ENCODE measurements around the gene TBCCD1.

DNA sequence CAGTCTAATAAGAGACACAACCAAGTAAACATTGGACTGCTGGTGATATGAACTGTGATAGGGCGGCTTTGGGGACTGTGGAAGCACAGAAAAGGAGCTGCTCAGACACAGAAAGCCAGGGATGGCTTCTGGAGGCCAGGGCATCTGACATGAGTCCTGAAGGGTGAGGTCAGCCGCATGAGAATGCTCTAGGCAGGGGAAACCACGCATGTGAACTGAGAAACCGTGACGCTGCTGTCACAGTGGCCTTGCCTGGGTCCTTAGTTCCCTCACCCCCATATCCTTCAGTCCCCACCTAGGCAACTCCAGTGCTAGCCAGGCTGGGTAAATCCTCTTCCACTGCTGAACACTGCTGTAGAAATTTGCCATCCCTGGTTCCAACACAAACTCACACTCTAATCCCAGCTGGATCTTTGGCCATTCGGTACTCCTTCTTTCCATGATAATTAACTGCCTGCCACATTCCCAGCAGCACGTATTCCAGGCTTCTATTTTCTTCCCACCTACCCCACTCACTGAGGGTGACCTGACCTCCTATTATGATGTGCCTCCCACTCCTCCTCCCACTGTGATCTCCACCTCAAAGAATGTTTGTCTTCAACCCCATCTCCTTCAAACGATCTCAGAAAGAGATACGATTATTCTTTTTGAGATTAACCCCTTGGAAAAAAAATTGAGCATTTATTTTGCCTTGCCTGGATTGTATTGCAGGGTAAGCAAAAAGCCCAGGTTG lies 54.4 kb downstream of the TBCCD1 start:
- TF ChIP-seq, protein P1, sequence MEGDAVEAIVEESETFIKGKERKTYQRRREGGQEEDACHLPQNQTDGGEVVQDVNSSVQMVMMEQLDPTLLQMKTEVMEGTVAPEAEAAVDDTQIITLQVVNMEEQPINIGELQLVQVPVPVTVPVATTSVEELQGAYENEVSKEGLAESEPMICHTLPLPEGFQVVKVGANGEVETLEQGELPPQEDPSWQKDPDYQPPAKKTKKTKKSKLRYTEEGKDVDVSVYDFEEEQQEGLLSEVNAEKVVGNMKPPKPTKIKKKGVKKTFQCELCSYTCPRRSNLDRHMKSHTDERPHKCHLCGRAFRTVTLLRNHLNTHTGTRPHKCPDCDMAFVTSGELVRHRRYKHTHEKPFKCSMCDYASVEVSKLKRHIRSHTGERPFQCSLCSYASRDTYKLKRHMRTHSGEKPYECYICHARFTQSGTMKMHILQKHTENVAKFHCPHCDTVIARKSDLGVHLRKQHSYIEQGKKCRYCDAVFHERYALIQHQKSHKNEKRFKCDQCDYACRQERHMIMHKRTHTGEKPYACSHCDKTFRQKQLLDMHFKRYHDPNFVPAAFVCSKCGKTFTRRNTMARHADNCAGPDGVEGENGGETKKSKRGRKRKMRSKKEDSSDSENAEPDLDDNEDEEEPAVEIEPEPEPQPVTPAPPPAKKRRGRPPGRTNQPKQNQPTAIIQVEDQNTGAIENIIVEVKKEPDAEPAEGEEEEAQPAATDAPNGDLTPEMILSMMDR (IDR thresholded peaks at IDR 0.05), result no peak
- no peak for TF ChIP-seq POLR2A (IDR thresholded peaks at IDR 0.05)
